Measurements from ENCODE around the gene TMEM51.

GRCh38 chr1:15207031-15207828 lies 53.7 kb downstream of the TMEM51 start:
- TF ChIP-seq CTCF (IDR thresholded peaks at IDR 0.05; ENCODE audit: low read depth, low read length) = no peak
- no peak for TF ChIP-seq MAX (IDR thresholded peaks at IDR 0.05; ENCODE audit: low read depth, low read length)
